ACC112 (cell line): ENCODE measurements around the gene SEH1L.
"Not testable (repeated sequence)": the region's sequence is repeated elsewhere in the genome, so short reads cannot be mapped to it uniquely, and the experiment has no call there.

Experiments
- H2AFZ ChIP-seq: fragments of 200-600 bp; sonication (generic); one replicate; pipeline ENCODE4 v1.6.0; 2017; ENCODE audit warnings: antibody characterized with exemption, low read length; ENCODE audit not compliant: unreplicated experiment
- H3K27ac ChIP-seq: fragments of 200-600 bp; sonication (generic); 2 replicates; pipeline ENCODE4 v1.5.1; 2014; ENCODE audit warnings: low read depth, mild to moderate bottlenecking, antibody characterized with exemption, low read length, moderate library complexity
- H3K27me3 ChIP-seq: fragments of 200-600 bp; sonication (generic); 2 replicates; pipeline ENCODE4 v1.6.1; 2014; ENCODE audit warnings: mild to moderate bottlenecking, antibody characterized with exemption, low read length, moderate library complexity, mixed read lengths; ENCODE audit not compliant: insufficient read depth
- H3K36me3 ChIP-seq: fragments of 200-600 bp; sonication (generic); 2 replicates; pipeline ENCODE4 v1.6.1; 2016; ENCODE audit warnings: mild to moderate bottlenecking, antibody characterized with exemption, low read length, moderate library complexity, mixed read lengths; ENCODE audit not compliant: insufficient read depth
- H3K4me1 ChIP-seq: fragments of 200-600 bp; sonication (generic); one replicate; pipeline ENCODE4 v1.6.1; 2016; ENCODE audit warnings: low read length, mixed read lengths; ENCODE audit not compliant: insufficient read depth, unreplicated experiment, control insufficient read depth
- H3K4me3 ChIP-seq: fragments of 200-600 bp; sonication (generic); 2 replicates; pipeline ENCODE4 v1.5.1; 2014; ENCODE audit warnings: mild to moderate bottlenecking, low read depth, low read length
- H3K79me2 ChIP-seq: fragments of 200-600 bp; sonication (generic); one replicate; pipeline ENCODE4 v1.6.0; 2016; ENCODE audit warnings: low read length; ENCODE audit not compliant: control insufficient read depth, unreplicated experiment, insufficient read depth

SEH1L gene

GRCh38 chr18:12995952-12996477, 48.2 kb downstream of the SEH1L start:
- Histone ChIP-seq H3K36me3 (no peaks in the 10 kb centered on the region), H3K4me1 (peaks cover 12% of the 10 kb centered on the region), H3K79me2 (peaks cover 90% of the 10 kb centered on the region), H2AFZ (no peak overlapping the region), H3K27me3 (no peaks in the 10 kb centered on the region), H3K4me3 (no peak overlapping the region), H3K27ac (no peak overlapping the region)

GRCh38 chr18:12996661-12997292, 49.0 kb downstream of the SEH1L start:
- Histone ChIP-seq H3K36me3 (no peaks in the 10 kb centered on the region), H3K79me2 (peaks cover 87% of the 10 kb centered on the region), H3K4me1 (peaks cover 12% of the 10 kb centered on the region), H2AFZ (no peak overlapping the region), H3K4me3 (no peak overlapping the region), H3K27me3 (no peaks in the 10 kb centered on the region), H3K27ac (no peak overlapping the region)

- H3K4me3 ChIP-seq, H3K36me3 ChIP-seq, H3K27me3 ChIP-seq, H3K27ac ChIP-seq, H2AFZ ChIP-seq: not testable (repeated sequence)
- Histone ChIP-seq H3K79me2 (peaks cover 82% of the 10 kb centered on the region), H3K4me1 (peaks cover 12% of the 10 kb centered on the region)
Measured at GRCh38 chr18:12997330-12997729, 49.5 kb downstream of the SEH1L start.

- no peak overlapping the region for H3K27ac ChIP-seq
- no peaks in the 10 kb centered on the region for H3K4me1 ChIP-seq
- no peak overlapping the region for H2AFZ ChIP-seq
- 0 out of 2 replicates have a peak, but pooled peaks cover 2% of the 10 kb centered on the region for H3K36me3 ChIP-seq
- H3K79me2 ChIP-seq = peaks cover 70% of the 10 kb centered on the region
- no peaks in the 10 kb centered on the region for H3K27me3 ChIP-seq
- no peak overlapping the region for H3K4me3 ChIP-seq
Measured at GRCh38 chr18:12998332-12999060, 50.7 kb downstream of the SEH1L start.

- no peak overlapping the region for H2AFZ ChIP-seq
Measured at GRCh38 chr18:13003466-13003896, 55.7 kb downstream of the SEH1L start.

GRCh38 chr18:13004396-13004795, 56.6 kb downstream of the SEH1L start:
- Histone ChIP-seq H3K79me2 (peaks cover 22% of the 10 kb centered on the region), H3K27me3 (no peaks in the 10 kb centered on the region), H3K36me3 (0 out of 2 replicates have a peak, but pooled peaks cover 2% of the 10 kb centered on the region), H3K4me3 (no peak overlapping the region), H2AFZ (no peak overlapping the region), H3K27ac (no peak overlapping the region), H3K4me1 (no peaks in the 10 kb centered on the region)

More at GRCh38 chr18:13003466-13003896, 55.7 kb downstream of the SEH1L start:
- Histone ChIP-seq H3K36me3 (0 out of 2 replicates have a peak, but pooled peaks cover 2% of the 10 kb centered on the region), H3K4me1 (no peaks in the 10 kb centered on the region), H3K27ac (no peak overlapping the region), H3K4me3 (no peak overlapping the region), H3K79me2 (peaks cover 31% of the 10 kb centered on the region), H3K27me3 (no peaks in the 10 kb centered on the region)

GRCh38 chr18:13005289-13005688, 57.5 kb downstream of the SEH1L start:
- H3K36me3 ChIP-seq = 0 out of 2 replicates have a peak, but pooled peaks cover 2% of the 10 kb centered on the region
- H2AFZ ChIP-seq = no peak overlapping the region

GRCh38 chr18:13006531-13007247, 58.9 kb downstream of the SEH1L start:
- Histone ChIP-seq H3K36me3 (0 out of 2 replicates have a peak, but pooled peaks cover 2% of the 10 kb centered on the region), H3K27me3 (no peaks in the 10 kb centered on the region), H2AFZ (no peak overlapping the region), H3K4me1 (no peaks in the 10 kb centered on the region), H3K79me2 (peaks cover 7% of the 10 kb centered on the region), H3K27ac (no peak overlapping the region), H3K4me3 (no peak overlapping the region)

More at GRCh38 chr18:13005289-13005688, 57.5 kb downstream of the SEH1L start:
- Histone ChIP-seq H3K4me3 (no peak overlapping the region), H3K27ac (no peak overlapping the region), H3K79me2 (peaks cover 15% of the 10 kb centered on the region), H3K4me1 (no peaks in the 10 kb centered on the region), H3K27me3 (no peaks in the 10 kb centered on the region)

- H3K79me2 ChIP-seq = peaks cover 7% of the 10 kb centered on the region
- no peak overlapping the region for H2AFZ ChIP-seq
- H3K36me3 ChIP-seq = peaks cover 6% of the 10 kb centered on the region; the same call in 1 of the 2 replicates
- H3K27ac ChIP-seq = no peak overlapping the region
- no peaks in the 10 kb centered on the region for H3K27me3 ChIP-seq
- H3K4me1 ChIP-seq = no peaks in the 10 kb centered on the region
- H3K4me3 ChIP-seq = no peak overlapping the region
Measured at GRCh38 chr18:13007248-13007560, 59.4 kb downstream of the SEH1L start.

- no peak overlapping the region for H3K27ac ChIP-seq
- no peaks in the 10 kb centered on the region for H3K27me3 ChIP-seq
- no peak overlapping the region for H2AFZ ChIP-seq
- H3K36me3 ChIP-seq = peaks cover 14% of the 10 kb centered on the region
- peaks cover 3% of the 10 kb centered on the region for H3K79me2 ChIP-seq
- H3K4me3 ChIP-seq = no peak overlapping the region
- no peaks in the 10 kb centered on the region for H3K4me1 ChIP-seq
Measured at GRCh38 chr18:13011719-13012118, 63.9 kb downstream of the SEH1L start.
